IMR-90 (cell line): ENCODE data around the gene SDCCAG8.

Source experiments
- BHLHE40 ChIP-seq: fragments of 150-350 bp; IDR thresholded peaks from 2 replicates; pipeline ENCODE4 v1.6.1; 2016; ENCODE audit warnings: mild to moderate bottlenecking, low read depth, low read length
- CEBPB ChIP-seq: IDR thresholded peaks from 2 replicates; pipeline ENCODE4 v1.6.1; 2012; ENCODE audit warnings: low read depth, low read length, improper control_type of control experiment
- CHD1 ChIP-seq: IDR thresholded peaks from 2 replicates; pipeline ENCODE4 v1.6.1; 2012; ENCODE audit warnings: low read depth, low read length, improper control_type of control experiment
- MAFK ChIP-seq: IDR thresholded peaks from 2 replicates; pipeline ENCODE4 v1.6.1; 2012; ENCODE audit warnings: low read depth, low read length, improper control_type of control experiment
- MAZ ChIP-seq: IDR thresholded peaks from 2 replicates; pipeline ENCODE4 v1.6.1; 2012; ENCODE audit warnings: low read depth, mild to moderate bottlenecking, low read length, improper control_type of control experiment, moderate library complexity, borderline replicate concordance
- POLR2A ChIP-seq: IDR thresholded peaks from 2 replicates; pipeline ENCODE4 v1.6.1; 2012; ENCODE audit warnings: mild to moderate bottlenecking, low read depth, low read length
- RAD21 ChIP-seq: IDR thresholded peaks from 2 replicates; pipeline ENCODE4 v1.6.1; 2012; ENCODE audit warnings: low read length, improper control_type of control experiment
- RCOR1 ChIP-seq: IDR thresholded peaks from 2 replicates; pipeline ENCODE4 v1.6.1; 2012; ENCODE audit warnings: mild to moderate bottlenecking, low read length, improper control_type of control experiment; ENCODE audit not compliant: insufficient replicate concordance
- SMC3 ChIP-seq: fragments of 150-350 bp; IDR thresholded peaks from 2 replicates; pipeline ENCODE4 v1.6.1; 2016; ENCODE audit warnings: low read depth, mild to moderate bottlenecking, antibody characterized with exemption, low read length, moderate library complexity
- TF ChIP-seq, protein P1 (sequence below): conservative IDR thresholded peaks from 2 replicates; pipeline ENCODE4 v1.5.1; 2012; ENCODE audit warnings: mild to moderate bottlenecking, low read depth, low read length, improper control_type of control experiment
- TF ChIP-seq, protein P2 (sequence below): fragments of 150-350 bp; IDR thresholded peaks from 2 replicates; pipeline ENCODE4 v1.6.1; 2017; ENCODE audit warnings: mild to moderate bottlenecking, antibody characterized with exemption, low read length, low read depth
- TF ChIP-seq, protein P3 (sequence below): fragments of 150-350 bp; IDR thresholded peaks from 2 replicates; pipeline ENCODE4 v1.6.1; 2016; ENCODE audit warnings: low read depth, mild to moderate bottlenecking, low read length, moderate library complexity, borderline replicate concordance

DNA sequence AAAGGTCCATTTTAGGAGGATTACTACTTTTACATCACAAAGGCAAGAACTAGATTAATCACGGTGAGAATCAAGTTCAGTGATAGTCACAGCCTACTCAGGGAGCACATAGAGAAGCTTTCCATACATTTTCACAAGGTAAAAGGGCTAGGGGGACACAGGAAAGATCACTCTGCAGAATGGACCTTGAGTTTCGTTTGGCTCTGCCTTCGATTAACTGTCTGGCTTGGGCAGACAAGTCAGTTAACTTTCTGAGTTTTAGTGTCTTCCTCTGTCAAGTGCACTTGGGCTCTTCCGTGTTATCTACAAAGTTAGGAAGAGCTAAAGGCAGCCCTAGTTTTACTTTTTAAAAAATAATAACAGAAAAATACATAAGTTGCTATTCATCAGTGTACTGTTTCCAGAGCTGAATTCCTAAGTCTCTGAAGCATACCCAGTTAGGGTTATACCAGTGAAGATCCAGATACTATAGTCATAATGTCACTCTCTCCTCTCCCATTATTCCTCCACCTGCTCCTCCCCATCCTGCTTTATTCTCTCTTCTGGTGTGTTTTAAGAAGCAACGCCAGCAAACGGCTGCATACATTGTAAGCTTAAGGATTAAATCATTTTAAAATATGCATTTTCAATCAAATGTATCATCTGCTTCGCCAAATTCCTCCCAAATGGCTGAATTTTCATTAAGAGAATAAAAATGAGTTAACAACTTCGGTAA lies 2.5 kb upstream of the SDCCAG8 start:
- TF ChIP-seq, protein P1, sequence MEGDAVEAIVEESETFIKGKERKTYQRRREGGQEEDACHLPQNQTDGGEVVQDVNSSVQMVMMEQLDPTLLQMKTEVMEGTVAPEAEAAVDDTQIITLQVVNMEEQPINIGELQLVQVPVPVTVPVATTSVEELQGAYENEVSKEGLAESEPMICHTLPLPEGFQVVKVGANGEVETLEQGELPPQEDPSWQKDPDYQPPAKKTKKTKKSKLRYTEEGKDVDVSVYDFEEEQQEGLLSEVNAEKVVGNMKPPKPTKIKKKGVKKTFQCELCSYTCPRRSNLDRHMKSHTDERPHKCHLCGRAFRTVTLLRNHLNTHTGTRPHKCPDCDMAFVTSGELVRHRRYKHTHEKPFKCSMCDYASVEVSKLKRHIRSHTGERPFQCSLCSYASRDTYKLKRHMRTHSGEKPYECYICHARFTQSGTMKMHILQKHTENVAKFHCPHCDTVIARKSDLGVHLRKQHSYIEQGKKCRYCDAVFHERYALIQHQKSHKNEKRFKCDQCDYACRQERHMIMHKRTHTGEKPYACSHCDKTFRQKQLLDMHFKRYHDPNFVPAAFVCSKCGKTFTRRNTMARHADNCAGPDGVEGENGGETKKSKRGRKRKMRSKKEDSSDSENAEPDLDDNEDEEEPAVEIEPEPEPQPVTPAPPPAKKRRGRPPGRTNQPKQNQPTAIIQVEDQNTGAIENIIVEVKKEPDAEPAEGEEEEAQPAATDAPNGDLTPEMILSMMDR: no peak
- TF ChIP-seq, protein P2, sequence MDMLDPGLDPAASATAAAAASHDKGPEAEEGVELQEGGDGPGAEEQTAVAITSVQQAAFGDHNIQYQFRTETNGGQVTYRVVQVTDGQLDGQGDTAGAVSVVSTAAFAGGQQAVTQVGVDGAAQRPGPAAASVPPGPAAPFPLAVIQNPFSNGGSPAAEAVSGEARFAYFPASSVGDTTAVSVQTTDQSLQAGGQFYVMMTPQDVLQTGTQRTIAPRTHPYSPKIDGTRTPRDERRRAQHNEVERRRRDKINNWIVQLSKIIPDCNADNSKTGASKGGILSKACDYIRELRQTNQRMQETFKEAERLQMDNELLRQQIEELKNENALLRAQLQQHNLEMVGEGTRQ: no peak
- no peak for TF ChIP-seq RAD21
- no peak for TF ChIP-seq SMC3
- TF ChIP-seq POLR2A: no peak
- no peak for TF ChIP-seq CEBPB
- TF ChIP-seq BHLHE40: no peak
- no peak for TF ChIP-seq MAFK
- TF ChIP-seq, protein P3, sequence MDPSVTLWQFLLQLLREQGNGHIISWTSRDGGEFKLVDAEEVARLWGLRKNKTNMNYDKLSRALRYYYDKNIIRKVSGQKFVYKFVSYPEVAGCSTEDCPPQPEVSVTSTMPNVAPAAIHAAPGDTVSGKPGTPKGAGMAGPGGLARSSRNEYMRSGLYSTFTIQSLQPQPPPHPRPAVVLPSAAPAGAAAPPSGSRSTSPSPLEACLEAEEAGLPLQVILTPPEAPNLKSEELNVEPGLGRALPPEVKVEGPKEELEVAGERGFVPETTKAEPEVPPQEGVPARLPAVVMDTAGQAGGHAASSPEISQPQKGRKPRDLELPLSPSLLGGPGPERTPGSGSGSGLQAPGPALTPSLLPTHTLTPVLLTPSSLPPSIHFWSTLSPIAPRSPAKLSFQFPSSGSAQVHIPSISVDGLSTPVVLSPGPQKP: no peak
- no peak for TF ChIP-seq RCOR1
- no peak for TF ChIP-seq MAZ
- no peak for TF ChIP-seq CHD1
